WTC11 (cell line): ENCODE data around the gene GABBR2. TPM values are rescaled to one million over a fixed set of nuclear protein-coding genes. Genes with fewer than 3 reads are reported as not detected.

Source experiments
- ATAC-seq: fragments of 200-7000 bp; cut with Tn5 transposase; 2 replicates; pipeline ENCODE4 v1.10.0; 2021; ENCODE audit warnings: mild to moderate bottlenecking, moderate library complexity
- CTCF ChIA-PET: fragments of 300-600 bp; sonication (Branson Sonifier 250); formaldehyde crosslinking; loops from one replicate; lab custom pipeline; 2021; ENCODE audit warnings: antibody characterized with exemption; lab: Charles Lee
- POLR2A ChIA-PET: fragments of 350-600 bp; sonication (Branson Sonifier 250); formaldehyde crosslinking; loops from one replicate; lab custom pipeline; 2021; ENCODE audit warnings: antibody characterized with exemption; lab: Charles Lee
- DNase-seq: peaks from one replicate; pipeline ENCODE4 v3.0.0; 2021; ENCODE audit warnings: low spot score
- H3K27ac Mint-ChIP-seq: 2 replicates; pipeline ENCODE4 v1.8.0; 2021; ENCODE audit warnings: mixed read lengths
- H3K27me3 Mint-ChIP-seq: 2 replicates; pipeline ENCODE4 v1.8.0; 2021; ENCODE audit warnings: low read depth, mild to moderate bottlenecking, moderate library complexity, mixed read lengths
- H3K36me3 Mint-ChIP-seq: 2 replicates; pipeline ENCODE4 v1.8.0; 2021; ENCODE audit warnings: mixed read lengths
- H3K4me1 Mint-ChIP-seq: 2 replicates; pipeline ENCODE4 v1.8.0; 2022; ENCODE audit warnings: mixed read lengths
- H3K4me3 Mint-ChIP-seq: 2 replicates; pipeline ENCODE4 v1.8.0; 2021; ENCODE audit warnings: mild to moderate bottlenecking, moderate library complexity, mixed read lengths
- H3K9me3 Mint-ChIP-seq: 2 replicates; pipeline ENCODE4 v1.8.0; 2021; ENCODE audit warnings: mixed read lengths
- CBFB ChIP-seq: sonication (generic); formaldehyde crosslinking; IDR thresholded peaks from 2 replicates; pipeline ENCODE4 v1.8.1; 2022; ENCODE audit warnings: mild to moderate bottlenecking, low read depth, missing genetic modification reagents
- CREB1 ChIP-seq: sonication (generic); formaldehyde crosslinking; IDR thresholded peaks from 2 replicates; pipeline ENCODE4 v1.8.0; 2023; ENCODE audit warnings: mild to moderate bottlenecking, missing genetic modification reagents
- EMX1 ChIP-seq: fragments of 250-450 bp; sonication (Bioruptor Pico); IDR thresholded peaks from 2 replicates; pipeline ENCODE4 v1.8.0; 2021; ENCODE audit warnings: mild to moderate bottlenecking
- ESRRA ChIP-seq: sonication (generic); formaldehyde crosslinking; IDR thresholded peaks from 2 replicates; pipeline ENCODE4 v1.8.1; 2022; ENCODE audit warnings: mild to moderate bottlenecking, missing genetic modification reagents, borderline replicate concordance
- GABPB1 ChIP-seq: sonication (generic); formaldehyde crosslinking; IDR thresholded peaks from 2 replicates; pipeline ENCODE4 v1.8.1; 2023; ENCODE audit warnings: mild to moderate bottlenecking, missing genetic modification reagents
- SMAD4 ChIP-seq: sonication (generic); formaldehyde crosslinking; IDR thresholded peaks from 2 replicates; pipeline ENCODE4 v1.8.0; 2022; ENCODE audit warnings: mild to moderate bottlenecking, missing genetic modification reagents
- TCF7 ChIP-seq: sonication (generic); formaldehyde crosslinking; IDR thresholded peaks from 2 replicates; pipeline ENCODE4 v1.8.0; 2022; ENCODE audit warnings: mild to moderate bottlenecking, low read depth, missing genetic modification reagents, moderate library complexity
- TEAD1 ChIP-seq: sonication (generic); formaldehyde crosslinking; IDR thresholded peaks from 2 replicates; pipeline ENCODE4 v1.8.0; 2022; ENCODE audit warnings: mild to moderate bottlenecking, missing genetic modification reagents
- ZNF396 ChIP-seq: fragments of 250-450 bp; sonication (Bioruptor Pico); IDR thresholded peaks from 2 replicates; pipeline ENCODE4 v1.8.0; 2021; ENCODE audit warnings: mild to moderate bottlenecking, moderate library complexity, borderline replicate concordance
- total RNA-seq: library from RNA; stranded (reverse); gene quantifications from 3 replicates; pipeline ENCODE4 v1.2.3, GENCODE V29; 2021
- TF ChIP-seq, protein P1 (sequence below): sonication (generic); formaldehyde crosslinking; IDR thresholded peaks from 2 replicates; pipeline ENCODE4 v1.8.0; 2022; ENCODE audit warnings: missing genetic modification reagents
- TF ChIP-seq, protein P2 (sequence below): sonication (generic); formaldehyde crosslinking; conservative IDR thresholded peaks from 2 replicates; pipeline ENCODE4 v1.8.1; 2023; ENCODE audit warnings: mild to moderate bottlenecking, low read depth, missing genetic modification reagents, moderate library complexity
- TF ChIP-seq, protein P3 (sequence below): fragments of 250-450 bp; sonication (Bioruptor Pico); IDR thresholded peaks from 2 replicates; pipeline ENCODE4 v1.9.0; 2021; ENCODE audit warnings: mild to moderate bottlenecking, borderline replicate concordance
- TF ChIP-seq, protein P4 (sequence below): fragments of 250-450 bp; sonication (Bioruptor Pico); IDR thresholded peaks from 2 replicates; pipeline ENCODE4 v1.9.0; 2021; ENCODE audit warnings: mild to moderate bottlenecking
- TF ChIP-seq, protein P5 (sequence below): sonication (generic); formaldehyde crosslinking; IDR thresholded peaks from 2 replicates; pipeline ENCODE4 v1.8.1; 2022; ENCODE audit warnings: mild to moderate bottlenecking, missing genetic modification reagents, moderate library complexity, borderline replicate concordance
- TF ChIP-seq, protein P6 (sequence below): sonication (generic); formaldehyde crosslinking; IDR thresholded peaks from 2 replicates; pipeline ENCODE4 v1.8.1; 2022; ENCODE audit warnings: mild to moderate bottlenecking, moderate library complexity, missing genetic modification reagents
- TF ChIP-seq, protein P7 (sequence below): fragments of 250-450 bp; sonication (Bioruptor Pico); IDR thresholded peaks from 2 replicates; pipeline ENCODE4 v2.1.2; 2022; ENCODE audit warnings: mild to moderate bottlenecking, moderate library complexity

GABBR2 gene
- total RNA-seq, 1 experiment from 2014 or later = 0.92 TPM

DNA sequence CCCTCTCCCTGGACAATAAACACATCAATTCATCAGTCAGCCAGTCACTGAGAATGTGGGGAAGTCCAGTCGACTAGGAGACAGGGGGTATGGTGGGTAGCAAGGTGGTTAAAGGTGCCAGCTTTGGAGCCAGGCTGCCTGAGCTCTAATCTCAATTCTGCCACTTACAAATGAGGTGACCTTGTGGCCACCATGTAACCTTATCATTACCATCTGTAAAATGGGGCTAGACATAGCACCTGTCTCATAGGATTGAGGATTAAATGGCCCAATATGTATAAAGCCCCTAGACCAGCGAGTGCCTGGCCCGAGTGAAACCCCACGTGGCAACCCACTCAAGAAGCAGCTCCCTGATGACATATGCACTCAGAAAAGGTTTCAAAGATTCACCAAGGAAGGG is 380.0 kb downstream of the GABBR2 start:
- ATAC-seq = no peak
- CTCF ChIA-PET = interaction anchor here (0.6 to 1.6 kb wide), 3 partner anchors 13 to 447 kb away, joined by 3 to 4 read pairs (median 3); no protein-coding TSS in a partner anchor

DNA sequence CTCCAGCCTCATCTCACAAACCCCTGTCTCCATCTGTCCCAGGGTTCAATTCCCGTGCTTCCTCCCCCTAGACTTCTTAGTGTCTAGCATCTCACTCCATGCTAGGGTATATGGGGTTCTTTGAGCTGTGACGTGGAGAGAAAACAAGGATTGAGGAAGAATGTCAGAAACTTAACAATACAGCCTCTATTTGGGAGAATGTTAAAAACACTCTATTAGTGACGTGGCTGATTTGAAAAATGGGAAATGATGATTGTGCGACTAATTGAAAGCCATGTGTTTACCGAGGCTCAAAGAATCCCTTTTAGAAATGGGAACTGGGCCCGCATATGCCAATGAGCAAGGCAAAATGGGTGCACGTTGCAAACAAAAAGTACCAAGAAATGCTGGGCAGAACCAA is 380.6 kb downstream of the GABBR2 start:
- ATAC-seq (no peak), DNase-seq (no peak)
- TF ChIP-seq, protein P1, sequence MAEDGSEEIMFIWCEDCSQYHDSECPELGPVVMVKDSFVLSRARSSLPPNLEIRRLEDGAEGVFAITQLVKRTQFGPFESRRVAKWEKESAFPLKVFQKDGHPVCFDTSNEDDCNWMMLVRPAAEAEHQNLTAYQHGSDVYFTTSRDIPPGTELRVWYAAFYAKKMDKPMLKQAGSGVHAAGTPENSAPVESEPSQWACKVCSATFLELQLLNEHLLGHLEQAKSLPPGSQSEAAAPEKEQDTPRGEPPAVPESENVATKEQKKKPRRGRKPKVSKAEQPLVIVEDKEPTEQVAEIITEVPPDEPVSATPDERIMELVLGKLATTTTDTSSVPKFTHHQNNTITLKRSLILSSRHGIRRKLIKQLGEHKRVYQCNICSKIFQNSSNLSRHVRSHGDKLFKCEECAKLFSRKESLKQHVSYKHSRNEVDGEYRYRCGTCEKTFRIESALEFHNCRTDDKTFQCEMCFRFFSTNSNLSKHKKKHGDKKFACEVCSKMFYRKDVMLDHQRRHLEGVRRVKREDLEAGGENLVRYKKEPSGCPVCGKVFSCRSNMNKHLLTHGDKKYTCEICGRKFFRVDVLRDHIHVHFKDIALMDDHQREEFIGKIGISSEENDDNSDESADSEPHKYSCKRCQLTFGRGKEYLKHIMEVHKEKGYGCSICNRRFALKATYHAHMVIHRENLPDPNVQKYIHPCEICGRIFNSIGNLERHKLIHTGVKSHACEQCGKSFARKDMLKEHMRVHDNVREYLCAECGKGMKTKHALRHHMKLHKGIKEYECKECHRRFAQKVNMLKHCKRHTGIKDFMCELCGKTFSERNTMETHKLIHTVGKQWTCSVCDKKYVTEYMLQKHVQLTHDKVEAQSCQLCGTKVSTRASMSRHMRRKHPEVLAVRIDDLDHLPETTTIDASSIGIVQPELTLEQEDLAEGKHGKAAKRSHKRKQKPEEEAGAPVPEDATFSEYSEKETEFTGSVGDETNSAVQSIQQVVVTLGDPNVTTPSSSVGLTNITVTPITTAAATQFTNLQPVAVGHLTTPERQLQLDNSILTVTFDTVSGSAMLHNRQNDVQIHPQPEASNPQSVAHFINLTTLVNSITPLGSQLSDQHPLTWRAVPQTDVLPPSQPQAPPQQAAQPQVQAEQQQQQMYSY = no peak
- TF ChIP-seq, protein P2, sequence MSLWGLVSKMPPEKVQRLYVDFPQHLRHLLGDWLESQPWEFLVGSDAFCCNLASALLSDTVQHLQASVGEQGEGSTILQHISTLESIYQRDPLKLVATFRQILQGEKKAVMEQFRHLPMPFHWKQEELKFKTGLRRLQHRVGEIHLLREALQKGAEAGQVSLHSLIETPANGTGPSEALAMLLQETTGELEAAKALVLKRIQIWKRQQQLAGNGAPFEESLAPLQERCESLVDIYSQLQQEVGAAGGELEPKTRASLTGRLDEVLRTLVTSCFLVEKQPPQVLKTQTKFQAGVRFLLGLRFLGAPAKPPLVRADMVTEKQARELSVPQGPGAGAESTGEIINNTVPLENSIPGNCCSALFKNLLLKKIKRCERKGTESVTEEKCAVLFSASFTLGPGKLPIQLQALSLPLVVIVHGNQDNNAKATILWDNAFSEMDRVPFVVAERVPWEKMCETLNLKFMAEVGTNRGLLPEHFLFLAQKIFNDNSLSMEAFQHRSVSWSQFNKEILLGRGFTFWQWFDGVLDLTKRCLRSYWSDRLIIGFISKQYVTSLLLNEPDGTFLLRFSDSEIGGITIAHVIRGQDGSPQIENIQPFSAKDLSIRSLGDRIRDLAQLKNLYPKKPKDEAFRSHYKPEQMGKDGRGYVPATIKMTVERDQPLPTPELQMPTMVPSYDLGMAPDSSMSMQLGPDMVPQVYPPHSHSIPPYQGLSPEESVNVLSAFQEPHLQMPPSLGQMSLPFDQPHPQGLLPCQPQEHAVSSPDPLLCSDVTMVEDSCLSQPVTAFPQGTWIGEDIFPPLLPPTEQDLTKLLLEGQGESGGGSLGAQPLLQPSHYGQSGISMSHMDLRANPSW (CRISPR knock-in tag) = no peak
- TF ChIP-seq TEAD1 (CRISPR knock-in tag) = no peak
- CTCF ChIA-PET = interaction anchor here (0.6 kb wide), 1 partner anchor 121 kb away, joined by 3 read pairs; no protein-coding TSS in a partner anchor
- no peaks in the 10 kb centered on the region; the same call in 1 of the 2 replicates for H3K27me3 Mint-ChIP-seq
- no peaks in the 10 kb centered on the region for H3K9me3 Mint-ChIP-seq
- H3K4me3 Mint-ChIP-seq = no peak overlapping the region
- H3K36me3 Mint-ChIP-seq = no peaks in the 10 kb centered on the region
- H3K4me1 Mint-ChIP-seq = 0 out of 2 replicates have a peak, but pooled peaks cover 2% of the 10 kb centered on the region
- no peak overlapping the region for H3K27ac Mint-ChIP-seq
- POLR2A ChIA-PET = no interaction called here

More for the DNA sequence above, 380.0 kb downstream of the GABBR2 start:
- 0 out of 2 replicates have a peak, but pooled peaks cover 2% of the 10 kb centered on the region for H3K4me1 Mint-ChIP-seq
- POLR2A ChIA-PET = no interaction called here
- TF ChIP-seq EMX1 (CRISPR knock-in tag) (no peak), ESRRA (CRISPR knock-in tag) (no peak), ZNF396 (CRISPR knock-in tag) (no peak), TCF7 (CRISPR knock-in tag) (no peak), CBFB (CRISPR knock-in tag) (no peak), CREB1 (CRISPR knock-in tag) (no peak), GABPB1 (no peak), SMAD4 (CRISPR knock-in tag) (no peak)
- TF ChIP-seq, protein P3, sequence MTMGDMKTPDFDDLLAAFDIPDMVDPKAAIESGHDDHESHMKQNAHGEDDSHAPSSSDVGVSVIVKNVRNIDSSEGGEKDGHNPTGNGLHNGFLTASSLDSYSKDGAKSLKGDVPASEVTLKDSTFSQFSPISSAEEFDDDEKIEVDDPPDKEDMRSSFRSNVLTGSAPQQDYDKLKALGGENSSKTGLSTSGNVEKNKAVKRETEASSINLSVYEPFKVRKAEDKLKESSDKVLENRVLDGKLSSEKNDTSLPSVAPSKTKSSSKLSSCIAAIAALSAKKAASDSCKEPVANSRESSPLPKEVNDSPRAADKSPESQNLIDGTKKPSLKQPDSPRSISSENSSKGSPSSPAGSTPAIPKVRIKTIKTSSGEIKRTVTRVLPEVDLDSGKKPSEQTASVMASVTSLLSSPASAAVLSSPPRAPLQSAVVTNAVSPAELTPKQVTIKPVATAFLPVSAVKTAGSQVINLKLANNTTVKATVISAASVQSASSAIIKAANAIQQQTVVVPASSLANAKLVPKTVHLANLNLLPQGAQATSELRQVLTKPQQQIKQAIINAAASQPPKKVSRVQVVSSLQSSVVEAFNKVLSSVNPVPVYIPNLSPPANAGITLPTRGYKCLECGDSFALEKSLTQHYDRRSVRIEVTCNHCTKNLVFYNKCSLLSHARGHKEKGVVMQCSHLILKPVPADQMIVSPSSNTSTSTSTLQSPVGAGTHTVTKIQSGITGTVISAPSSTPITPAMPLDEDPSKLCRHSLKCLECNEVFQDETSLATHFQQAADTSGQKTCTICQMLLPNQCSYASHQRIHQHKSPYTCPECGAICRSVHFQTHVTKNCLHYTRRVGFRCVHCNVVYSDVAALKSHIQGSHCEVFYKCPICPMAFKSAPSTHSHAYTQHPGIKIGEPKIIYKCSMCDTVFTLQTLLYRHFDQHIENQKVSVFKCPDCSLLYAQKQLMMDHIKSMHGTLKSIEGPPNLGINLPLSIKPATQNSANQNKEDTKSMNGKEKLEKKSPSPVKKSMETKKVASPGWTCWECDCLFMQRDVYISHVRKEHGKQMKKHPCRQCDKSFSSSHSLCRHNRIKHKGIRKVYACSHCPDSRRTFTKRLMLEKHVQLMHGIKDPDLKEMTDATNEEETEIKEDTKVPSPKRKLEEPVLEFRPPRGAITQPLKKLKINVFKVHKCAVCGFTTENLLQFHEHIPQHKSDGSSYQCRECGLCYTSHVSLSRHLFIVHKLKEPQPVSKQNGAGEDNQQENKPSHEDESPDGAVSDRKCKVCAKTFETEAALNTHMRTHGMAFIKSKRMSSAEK (CRISPR knock-in tag) = no peak
- TF ChIP-seq, protein P4, sequence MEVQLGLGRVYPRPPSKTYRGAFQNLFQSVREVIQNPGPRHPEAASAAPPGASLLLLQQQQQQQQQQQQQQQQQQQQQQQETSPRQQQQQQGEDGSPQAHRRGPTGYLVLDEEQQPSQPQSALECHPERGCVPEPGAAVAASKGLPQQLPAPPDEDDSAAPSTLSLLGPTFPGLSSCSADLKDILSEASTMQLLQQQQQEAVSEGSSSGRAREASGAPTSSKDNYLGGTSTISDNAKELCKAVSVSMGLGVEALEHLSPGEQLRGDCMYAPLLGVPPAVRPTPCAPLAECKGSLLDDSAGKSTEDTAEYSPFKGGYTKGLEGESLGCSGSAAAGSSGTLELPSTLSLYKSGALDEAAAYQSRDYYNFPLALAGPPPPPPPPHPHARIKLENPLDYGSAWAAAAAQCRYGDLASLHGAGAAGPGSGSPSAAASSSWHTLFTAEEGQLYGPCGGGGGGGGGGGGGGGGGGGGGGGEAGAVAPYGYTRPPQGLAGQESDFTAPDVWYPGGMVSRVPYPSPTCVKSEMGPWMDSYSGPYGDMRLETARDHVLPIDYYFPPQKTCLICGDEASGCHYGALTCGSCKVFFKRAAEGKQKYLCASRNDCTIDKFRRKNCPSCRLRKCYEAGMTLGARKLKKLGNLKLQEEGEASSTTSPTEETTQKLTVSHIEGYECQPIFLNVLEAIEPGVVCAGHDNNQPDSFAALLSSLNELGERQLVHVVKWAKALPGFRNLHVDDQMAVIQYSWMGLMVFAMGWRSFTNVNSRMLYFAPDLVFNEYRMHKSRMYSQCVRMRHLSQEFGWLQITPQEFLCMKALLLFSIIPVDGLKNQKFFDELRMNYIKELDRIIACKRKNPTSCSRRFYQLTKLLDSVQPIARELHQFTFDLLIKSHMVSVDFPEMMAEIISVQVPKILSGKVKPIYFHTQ (CRISPR knock-in tag) = no peak
- TF ChIP-seq, protein P5, sequence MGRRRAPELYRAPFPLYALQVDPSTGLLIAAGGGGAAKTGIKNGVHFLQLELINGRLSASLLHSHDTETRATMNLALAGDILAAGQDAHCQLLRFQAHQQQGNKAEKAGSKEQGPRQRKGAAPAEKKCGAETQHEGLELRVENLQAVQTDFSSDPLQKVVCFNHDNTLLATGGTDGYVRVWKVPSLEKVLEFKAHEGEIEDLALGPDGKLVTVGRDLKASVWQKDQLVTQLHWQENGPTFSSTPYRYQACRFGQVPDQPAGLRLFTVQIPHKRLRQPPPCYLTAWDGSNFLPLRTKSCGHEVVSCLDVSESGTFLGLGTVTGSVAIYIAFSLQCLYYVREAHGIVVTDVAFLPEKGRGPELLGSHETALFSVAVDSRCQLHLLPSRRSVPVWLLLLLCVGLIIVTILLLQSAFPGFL (CRISPR knock-in tag) = no peak
- TF ChIP-seq, protein P6, sequence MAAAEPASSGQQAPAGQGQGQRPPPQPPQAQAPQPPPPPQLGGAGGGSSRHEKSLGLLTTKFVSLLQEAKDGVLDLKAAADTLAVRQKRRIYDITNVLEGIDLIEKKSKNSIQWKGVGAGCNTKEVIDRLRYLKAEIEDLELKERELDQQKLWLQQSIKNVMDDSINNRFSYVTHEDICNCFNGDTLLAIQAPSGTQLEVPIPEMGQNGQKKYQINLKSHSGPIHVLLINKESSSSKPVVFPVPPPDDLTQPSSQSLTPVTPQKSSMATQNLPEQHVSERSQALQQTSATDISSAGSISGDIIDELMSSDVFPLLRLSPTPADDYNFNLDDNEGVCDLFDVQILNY (CRISPR knock-in tag) = no peak
- TF ChIP-seq, protein P7, sequence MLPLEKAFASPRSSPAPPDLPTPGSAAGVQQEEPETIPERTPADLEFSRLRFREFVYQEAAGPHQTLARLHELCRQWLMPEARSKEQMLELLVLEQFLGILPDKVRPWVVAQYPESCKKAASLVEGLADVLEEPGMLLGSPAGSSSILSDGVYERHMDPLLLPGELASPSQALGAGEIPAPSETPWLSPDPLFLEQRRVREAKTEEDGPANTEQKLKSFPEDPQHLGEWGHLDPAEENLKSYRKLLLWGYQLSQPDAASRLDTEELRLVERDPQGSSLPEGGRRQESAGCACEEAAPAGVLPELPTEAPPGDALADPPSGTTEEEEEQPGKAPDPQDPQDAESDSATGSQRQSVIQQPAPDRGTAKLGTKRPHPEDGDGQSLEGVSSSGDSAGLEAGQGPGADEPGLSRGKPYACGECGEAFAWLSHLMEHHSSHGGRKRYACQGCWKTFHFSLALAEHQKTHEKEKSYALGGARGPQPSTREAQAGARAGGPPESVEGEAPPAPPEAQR (CRISPR knock-in tag) = no peak
- no peak overlapping the region for H3K4me3 Mint-ChIP-seq
- H3K9me3 Mint-ChIP-seq = no peaks in the 10 kb centered on the region
- no peaks in the 10 kb centered on the region for H3K36me3 Mint-ChIP-seq
- no peaks in the 10 kb centered on the region; the same call in 1 of the 2 replicates for H3K27me3 Mint-ChIP-seq
- H3K27ac Mint-ChIP-seq = no peak overlapping the region
- DNase-seq = no peak
